Fibroblast of skin of left quadriceps (primary cell): ENCODE measurements around the gene RPS6KA5.
"Not testable (repeated sequence)": the region's sequence is repeated elsewhere in the genome, so short reads cannot be mapped to it uniquely, and the experiment has no call there.

Source experiments
- DNase-seq, 2 experiments: peaks; one replicate each; pipeline ENCODE4 v3.0.0-alpha.2; 2013; ENCODE audit warnings: low read depth in 2 of 2

The RPS6KA5 gene

GRCh38 chr14:90871605-90872233, 188.7 kb downstream of the RPS6KA5 start:
- DNase-seq, result no peak

DNA sequence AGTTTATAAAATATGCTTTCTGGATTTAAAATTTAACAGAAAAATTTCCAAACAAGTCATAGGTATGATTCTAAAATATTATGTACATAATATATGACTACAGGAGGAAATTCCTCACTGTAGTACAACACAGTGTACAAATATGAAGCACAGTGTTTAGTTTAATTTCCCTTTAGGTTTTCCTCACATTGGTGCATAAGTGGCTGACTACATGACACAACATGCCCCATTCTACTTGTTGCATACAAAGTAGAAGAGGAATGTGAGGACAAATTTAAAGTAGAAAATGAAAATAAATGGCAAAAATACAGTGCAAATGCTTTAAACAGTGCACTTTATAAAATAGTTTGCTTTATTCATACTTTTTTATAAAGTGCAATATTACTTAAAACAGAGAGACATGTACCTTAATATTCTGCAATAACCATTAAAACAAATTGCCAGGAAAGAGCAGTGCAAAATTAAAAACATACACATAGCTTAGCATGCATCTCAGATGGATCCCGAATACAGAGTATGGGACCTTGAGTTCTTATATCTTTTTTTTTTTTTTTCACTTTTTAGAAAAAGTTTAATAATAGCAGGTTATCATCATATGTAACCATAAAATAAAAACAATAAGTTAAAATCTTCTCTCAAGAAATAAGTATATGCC, 189.4 kb downstream of the RPS6KA5 start:
- no peak for DNase-seq

DNA sequence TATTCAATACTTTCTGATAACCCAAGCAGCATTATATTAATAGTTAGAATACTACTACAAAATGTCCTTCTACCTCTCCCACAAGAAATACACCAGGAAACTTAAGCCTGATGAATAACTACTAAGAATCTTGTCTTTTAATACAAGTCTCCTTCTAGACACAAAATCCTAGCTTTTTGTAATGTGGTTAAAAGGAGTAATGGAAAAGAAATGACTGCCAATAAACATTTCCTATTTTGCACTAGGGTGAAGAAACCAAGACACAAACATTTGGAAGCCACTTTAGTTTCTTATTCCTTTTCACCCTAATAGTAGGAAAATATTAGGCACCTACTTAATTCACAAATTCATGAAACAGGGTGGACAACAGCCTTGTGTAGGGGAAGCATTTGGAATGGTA, 192.9 kb downstream of the RPS6KA5 start:
- DNase-seq, result no peak

- DNase-seq, result no peak
Observed at GRCh38 chr14:90866833-90867232, 193.6 kb downstream of the RPS6KA5 start.

DNA sequence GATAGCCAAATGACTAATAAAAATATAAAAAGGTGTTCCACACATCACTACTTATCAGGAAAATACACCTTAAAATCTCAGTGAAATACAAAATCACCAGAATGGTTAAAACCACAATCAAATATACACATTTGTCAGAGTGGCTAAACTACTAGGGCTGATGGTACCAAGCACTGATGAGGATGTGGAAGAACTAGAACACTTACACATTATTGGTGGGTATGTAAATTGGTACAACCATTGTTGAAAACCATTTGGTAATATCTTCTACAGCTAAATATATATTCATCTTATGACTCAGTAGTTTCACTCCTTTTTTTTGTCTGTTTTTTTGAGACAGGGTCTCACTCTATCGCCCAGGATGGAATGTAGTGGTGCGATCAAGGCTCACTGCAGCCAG, 195.7 kb downstream of the RPS6KA5 start:
- no peak for DNase-seq

DNA sequence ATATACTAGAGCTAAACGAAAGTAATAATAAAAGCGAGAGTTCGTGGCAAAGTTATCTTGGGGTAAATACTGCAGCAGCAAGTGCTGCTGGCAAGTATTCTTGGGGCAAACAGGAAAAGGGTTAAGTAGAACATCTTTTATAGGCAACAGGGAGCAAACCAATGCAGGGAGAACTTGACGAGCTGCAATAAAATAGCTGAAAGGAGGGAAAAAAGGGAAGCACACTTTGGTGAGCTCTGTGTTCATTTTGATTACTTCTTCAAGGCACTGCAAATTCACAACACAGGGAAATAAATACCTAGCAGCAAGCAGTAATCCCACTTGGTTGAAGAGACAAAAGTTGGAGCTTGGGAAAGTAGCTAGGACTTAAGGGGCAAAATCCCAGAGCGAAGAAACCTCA, 201.9 kb downstream of the RPS6KA5 start:
- DNase-seq, result no peak

DNA sequence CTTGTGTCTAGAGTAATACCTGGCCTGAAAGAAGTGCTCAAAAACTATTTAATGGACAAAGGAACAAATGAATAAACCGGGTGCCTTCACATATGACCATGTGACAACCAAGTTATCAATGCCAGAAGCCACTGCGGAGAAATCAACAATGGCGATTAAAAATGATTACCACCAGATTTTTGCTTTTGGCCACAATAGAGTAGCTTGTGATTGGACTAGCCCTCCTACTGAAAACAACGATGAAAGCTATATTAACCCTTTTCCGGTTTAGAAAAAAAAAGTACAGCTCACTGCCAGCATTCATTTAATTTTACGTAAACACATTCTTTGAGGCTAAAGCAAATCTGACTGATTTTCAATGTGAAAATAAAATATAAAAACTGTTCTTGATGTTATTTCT, 202.6 kb downstream of the RPS6KA5 start:
- DNase-seq, result no peak

GRCh38 chr14:90856115-90856514, 204.3 kb downstream of the RPS6KA5 start:
- DNase-seq, result not testable (repeated sequence)

DNA sequence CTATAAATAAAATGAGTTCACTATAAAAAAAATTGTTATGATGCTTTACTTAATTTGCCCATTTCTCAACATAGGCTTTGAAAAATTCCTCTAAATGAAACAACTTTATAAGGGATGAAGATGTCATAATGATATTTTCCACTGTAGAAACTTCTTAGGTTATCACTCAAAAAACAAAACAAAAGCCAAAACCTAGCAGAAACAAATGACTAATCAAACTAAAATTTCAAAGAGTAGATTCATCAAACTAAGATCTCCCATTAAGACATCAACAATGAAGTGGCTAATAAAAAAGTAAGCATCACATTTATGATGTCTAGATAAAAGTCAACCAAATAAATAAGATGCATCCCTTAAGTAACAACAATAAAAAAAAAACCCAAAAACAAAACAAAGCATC, 207.3 kb downstream of the RPS6KA5 start:
- no peak for DNase-seq

DNA sequence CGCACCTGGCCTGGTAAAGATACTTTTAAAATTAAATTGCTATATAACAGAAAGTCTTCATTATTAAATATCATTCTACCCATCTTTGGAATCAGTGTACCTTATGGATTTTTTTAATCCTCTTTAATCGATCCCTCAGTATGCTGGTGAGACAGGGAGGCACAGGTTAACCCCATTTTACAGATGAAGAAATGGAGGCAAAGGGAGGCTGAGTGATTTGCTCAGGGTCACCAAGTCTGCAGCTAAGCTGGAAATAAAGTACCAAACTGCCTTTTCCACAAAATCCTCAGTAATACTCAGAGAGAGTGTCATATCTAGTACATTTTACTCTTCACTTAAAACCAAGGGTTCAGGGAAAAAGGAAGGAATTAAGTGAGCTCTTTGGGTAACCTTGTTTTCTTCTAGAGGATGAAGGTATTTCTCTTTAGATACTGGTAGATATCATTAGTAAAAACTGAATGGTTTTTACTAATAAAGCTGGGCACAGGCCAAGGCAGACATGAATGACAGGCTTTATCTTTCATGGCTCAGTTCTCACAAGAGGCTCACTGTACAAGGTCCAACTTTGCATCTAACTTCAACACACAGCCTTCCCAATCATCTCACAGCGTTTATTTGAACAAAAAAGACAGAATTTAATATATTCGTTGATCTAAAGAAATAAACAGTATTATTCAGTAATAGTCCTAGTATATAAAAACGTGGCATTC, 209.0 kb downstream of the RPS6KA5 start:
- DNase-seq, result no peak

DNA sequence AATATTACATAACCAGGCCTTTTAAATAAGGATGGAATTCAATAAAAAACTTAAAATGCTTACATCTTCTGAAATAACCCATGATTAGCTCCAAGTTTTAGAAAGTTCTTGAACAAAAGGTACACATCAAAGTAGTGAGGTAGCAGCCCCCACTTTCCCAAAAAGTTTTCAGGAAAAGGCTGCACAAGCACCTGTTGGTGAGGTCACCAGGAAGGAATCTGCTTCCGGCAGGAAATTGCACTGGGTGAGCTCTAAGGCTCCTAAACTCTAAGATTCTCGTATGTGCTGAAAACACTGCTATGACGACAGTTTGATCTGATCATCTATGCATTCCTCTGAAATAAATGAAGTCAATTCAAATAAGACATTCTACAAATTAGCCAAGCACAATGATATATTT, 210.0 kb downstream of the RPS6KA5 start:
- DNase-seq, result peak in 1 of 2 experiments; percentile 15

DNA sequence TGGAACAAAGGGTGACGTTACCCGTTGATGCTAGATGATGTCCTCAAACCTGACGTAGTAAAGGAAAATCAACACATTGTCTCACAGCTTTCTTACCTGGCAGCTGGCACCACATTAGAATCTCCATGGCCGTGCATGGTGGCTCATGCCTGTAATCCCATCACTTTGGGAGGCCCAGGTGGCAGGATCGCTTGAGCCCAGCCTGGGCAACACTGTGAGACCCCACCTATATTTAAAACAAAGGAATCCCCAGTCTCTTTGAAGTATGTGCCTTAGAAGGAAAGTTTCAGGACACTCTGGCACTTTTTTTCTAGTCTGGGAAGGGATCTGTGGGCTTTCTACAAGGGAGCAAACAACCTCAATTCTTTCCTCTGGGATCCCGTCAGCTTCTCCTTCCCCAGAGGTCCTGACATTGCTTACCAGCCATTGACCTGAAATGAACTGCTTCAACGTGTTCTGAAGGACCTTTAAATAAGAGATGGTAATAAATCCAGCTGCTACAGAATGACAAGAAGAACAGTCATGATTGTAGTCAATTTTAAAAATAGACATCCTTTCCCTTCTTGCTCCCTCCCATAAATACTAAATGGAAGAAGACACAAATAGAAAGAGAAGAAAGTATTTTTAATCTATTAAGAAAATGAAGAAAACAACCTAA, 210.5 kb downstream of the RPS6KA5 start:
- DNase-seq, result no peak

DNA sequence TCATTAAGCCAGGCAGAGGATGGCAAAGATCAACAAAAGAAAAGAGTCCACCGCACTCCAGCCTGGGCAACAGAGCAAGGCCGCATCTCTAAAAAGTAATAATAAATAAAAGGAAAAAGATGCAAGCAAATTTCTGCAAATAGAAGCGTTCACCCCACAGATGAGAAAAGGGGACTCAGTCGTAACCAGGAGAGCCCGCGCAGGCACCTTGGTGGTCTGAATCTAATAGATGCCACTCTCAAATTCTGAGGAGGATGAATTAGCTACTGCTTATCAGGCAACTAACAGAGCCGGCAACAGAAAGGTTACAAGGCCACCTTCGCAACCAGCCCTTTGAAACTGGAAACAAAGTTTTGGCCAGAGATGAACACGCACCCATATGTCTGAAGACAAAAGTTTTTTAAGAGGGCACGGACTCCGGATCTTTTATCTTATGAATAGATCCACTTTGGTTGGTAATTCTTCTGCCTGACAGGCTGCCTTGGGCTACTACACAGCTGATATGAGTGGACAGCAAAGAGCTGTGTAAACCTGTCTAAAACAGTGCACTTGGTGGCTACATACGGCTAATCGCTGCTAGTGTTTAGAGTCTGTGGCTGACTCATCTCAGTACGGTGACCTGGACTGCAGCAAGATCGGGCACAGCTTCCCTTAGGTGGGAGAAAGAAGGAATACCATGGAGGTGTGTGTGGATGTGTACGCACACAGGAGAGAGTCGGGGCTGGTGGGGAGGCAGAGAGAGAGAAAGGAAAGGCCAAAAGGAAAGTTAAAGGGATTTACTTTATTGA, 211.3 kb downstream of the RPS6KA5 start:
- DNase-seq, result no peak

DNA sequence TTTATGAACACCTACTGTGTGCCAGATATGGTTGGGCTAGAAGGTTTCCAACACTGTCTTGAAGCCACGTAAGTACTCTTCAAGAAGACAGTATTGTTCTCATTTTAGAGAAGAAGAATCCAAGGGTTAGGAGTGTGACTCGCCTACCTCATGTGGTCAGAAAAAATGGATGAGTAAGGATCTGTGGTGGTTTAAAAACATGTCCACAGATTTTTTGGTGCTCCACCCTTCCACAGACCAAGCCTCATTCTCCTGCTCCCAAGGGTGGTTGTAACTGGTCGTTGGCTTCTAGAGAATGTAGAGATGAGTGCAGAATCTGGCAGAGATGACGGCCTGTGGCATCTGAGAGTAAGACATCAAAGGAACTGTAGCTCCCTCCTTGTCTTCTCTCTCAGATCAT, 213.9 kb downstream of the RPS6KA5 start:
- peak; percentile 56 to 59 for DNase-seq

DNA sequence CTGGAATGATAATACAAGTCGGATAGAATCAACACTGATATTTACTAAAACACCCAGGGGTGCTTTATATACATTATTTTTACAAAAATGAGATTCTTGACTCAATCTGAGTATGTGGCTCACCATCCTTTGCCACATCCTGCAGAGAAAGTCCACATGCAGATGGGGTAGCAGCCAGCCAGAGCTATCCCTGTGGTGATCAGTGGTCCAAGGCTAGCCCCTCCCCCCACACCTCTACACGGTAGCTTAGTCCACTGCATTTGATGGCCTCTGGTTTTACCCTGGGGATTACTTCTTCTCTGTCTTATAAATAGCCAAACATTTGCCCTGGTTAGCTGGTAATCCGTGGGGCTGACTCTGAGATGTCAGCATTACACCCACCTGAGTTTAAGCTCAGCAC, 216.1 kb downstream of the RPS6KA5 start:
- DNase-seq, result no peak

DNA sequence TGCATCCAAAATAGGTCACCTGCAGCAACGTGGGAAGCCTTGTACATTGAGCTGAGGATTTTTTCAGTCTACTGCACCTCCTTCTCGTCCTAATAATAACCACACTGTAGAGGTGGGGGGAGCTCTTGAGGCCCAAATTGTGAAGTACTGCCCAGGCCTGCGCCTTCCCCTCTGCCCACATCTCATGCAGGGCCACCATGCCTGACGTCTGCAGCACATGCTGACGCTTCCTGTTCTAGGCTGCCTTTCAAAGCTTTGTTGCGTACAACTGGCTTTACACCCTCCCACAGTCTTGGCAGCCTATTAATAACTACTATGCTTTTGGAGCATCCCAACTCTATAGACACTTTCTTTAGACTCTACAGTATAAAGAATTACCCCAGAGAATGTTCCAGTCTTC, 217.7 kb downstream of the RPS6KA5 start:
- no peak for DNase-seq

DNA sequence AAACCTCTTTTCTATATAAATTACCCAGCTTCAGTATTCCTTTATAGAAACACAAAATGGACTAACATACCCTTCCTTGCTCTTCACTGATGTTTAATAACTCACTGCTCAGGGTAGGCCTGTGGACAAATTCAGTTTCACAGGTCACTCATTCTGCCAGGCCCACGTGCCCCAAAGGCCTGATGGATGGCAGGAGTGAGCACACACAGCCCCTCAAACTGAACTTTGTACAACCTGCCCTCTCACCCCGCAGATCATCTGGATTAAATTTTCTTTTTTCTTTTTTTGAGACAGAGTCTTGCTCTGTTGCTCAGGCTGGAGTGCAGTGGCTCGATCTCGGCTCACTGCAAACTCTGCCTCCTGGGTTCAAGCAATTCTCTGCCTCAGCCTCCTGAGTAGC, 219.8 kb downstream of the RPS6KA5 start:
- not testable (repeated sequence) for DNase-seq

- DNase-seq, result no peak
Observed at GRCh38 chr14:90839889-90840266, 220.6 kb downstream of the RPS6KA5 start.

DNA sequence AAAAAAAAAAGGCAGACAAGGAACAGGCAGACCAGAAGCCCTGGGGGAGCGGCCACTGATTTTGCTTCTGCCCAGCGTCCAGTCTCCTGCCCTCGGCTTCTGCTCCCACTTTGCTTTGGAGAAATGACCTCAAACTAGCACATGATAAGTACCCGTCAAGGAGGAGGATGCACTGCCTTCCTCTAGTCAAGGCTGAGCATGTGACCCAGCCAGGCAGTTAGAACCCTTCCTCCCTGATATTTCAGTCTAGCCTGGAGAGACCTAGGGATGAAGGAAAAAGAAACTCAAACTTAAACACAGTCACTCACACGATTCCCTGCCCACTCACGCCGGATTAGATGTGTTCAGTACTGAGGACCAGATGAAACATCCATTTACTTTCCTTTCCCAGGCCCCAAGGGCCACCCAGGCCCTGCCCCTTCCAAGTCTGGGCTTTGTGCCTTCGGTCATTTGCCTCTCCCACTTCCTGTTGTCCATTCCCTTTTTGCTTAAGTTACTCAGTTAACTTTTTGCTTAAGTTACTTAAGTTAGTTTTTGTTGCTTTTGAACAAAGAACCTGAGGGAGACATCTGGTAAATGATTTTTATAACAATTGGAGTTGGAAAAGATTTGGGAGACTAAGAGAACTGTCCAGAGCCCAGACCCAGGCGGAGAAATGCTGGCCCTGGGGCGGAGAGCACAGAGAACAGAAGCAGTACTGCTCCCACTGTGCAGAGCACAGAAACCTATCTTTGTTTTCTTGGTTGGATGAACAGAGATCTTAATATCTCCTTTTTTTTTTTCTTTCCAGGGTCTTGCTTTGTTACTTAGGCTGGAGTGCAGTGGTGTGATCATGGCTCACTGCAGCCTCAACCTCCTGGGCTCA, 221.2 kb downstream of the RPS6KA5 start:
- no peak for DNase-seq

GRCh38 chr14:90838531-90838930, 221.9 kb downstream of the RPS6KA5 start:
- DNase-seq, result not testable (repeated sequence)

- DNase-seq, result no peak
Observed at GRCh38 chr14:90837355-90837754, 223.1 kb downstream of the RPS6KA5 start.
